HG02884 (cell line): ENCODE data around the gene MUC21.
"Not testable (repeated sequence)": the region's sequence is repeated elsewhere in the genome, so short reads cannot be mapped to it uniquely, and the experiment has no call there.

Experiments
- ATAC-seq: cut with Tn5 transposase; IDR thresholded peaks from one replicate; pipeline ENCODE4 v1.9.1; 2021; ENCODE audit warnings: mild to moderate bottlenecking, moderate library complexity; ENCODE audit not compliant: unreplicated experiment

MUC21 gene

DNA sequence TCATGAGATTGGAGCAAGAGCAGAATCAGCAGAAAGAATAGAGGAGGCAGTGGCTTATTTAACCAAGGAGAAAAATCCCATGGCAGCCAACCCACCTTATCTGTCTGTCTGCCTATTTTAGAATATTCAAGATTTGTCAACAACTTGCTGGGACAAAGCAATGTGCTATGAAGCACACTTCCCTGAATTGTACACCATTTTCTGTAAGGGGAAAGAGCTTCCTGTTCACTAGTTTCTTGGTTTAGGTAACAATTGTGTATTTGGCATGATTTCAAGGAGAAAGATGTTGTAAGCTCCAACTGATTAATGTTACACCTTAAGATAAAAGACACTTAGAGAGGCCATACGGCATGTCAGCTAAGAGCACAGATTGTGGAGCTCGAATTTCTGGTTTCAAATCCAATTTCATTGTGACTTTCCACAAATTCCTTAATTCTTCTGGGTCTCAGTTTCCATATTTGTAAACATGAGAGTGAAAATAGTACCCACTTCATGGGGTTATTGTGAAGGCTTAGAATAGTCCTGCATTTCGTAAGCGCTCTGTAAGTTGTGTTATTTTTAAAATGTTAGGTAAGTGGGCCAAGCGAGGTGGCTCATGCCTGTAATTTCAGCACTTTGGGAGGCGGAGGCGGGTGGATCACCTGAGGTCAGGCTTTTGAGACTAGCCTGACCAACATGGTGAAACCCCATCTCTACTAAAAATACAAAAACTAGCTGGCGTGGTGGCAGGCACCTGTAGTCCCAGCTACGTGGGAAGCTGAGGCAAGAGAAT, 21.9 kb downstream of the MUC21 start:
- no peak for ATAC-seq

GRCh38 chr6:31007694-31008093, 24.2 kb downstream of the MUC21 start:
- no peak for ATAC-seq

- ATAC-seq, result no peak
Measured at GRCh38 chr6:31008165-31008564, 24.6 kb downstream of the MUC21 start.

DNA sequence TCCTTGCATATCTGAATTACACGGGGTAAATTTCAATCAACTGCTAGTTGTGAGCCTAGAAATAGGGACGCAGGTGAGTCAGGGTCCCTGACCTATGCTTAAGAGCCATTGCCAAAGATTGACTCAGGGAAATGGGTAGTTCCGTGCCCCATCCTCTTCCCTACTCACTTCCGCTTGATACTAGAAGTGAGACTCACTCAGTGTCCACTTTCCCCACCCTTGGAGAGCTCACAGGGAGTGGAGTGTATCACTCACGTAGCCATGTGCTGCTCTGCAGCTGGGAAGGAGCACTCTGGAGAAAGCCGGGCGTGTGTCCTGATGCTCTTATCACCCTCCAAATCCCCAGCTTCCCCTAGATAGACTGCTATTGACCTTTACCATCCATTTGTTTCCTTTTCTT, 26.2 kb downstream of the MUC21 start:
- no peak for ATAC-seq

GRCh38 chr6:31010393-31011060, 27.0 kb downstream of the MUC21 start, which contains the start of gene MUC22:
MUC22 (plus strand) TSS chr6:31010474; CDS start chr6:31010707, 233 bp downstream.
- no peak for ATAC-seq

DNA sequence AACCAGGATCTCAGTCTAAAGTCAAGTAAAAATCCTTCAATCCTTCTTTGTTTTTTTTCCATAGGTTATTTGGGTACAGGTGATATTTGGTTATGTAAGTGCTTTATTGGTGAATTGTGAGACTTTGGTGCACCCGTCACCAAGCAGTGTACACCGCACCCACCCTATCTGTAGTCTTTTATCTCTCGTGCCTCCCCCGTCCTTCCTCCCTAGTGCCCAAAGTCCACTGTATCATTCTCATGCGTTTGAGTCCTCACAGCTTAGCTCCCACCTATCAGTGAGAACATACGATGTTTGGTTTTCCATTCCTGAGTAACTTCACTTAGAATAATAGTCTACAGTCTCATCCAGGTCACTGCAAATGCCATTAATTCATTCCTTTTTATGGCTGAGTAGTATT, 27.6 kb downstream of the MUC21 start:
- no peak for ATAC-seq

DNA sequence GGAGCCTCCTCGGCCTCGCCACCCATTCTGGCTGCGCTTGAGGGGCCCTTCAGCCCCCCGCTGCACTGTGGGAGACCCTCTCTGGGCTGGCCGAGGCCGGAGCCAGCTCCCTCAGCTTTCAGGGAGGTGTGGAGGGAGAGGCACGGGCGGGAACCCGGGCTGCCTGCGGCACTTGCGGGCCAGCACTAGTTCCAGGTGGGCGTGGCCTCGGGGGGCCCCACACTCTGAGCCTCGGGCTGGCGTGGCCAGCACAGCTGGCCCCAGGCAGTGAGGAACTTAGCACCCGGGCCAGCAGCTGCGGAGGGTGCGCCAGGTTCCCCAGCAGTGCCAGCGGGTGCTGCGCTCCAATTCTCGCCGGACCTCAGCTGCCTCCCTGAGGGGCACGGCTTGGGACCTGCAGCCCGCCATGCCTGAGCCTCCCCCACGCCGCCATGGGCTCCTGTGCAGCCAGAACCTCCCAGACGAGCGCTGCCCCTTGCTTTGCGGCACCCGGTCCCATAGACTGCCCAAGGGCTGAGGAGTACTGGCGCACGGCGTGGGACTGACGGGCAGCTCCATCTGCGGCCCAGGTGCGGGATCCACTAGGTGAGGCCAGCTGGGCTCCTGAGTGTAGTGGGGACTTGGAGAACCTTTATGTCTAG, 33.3 kb downstream of the MUC21 start:
- ATAC-seq, result no peak

DNA sequence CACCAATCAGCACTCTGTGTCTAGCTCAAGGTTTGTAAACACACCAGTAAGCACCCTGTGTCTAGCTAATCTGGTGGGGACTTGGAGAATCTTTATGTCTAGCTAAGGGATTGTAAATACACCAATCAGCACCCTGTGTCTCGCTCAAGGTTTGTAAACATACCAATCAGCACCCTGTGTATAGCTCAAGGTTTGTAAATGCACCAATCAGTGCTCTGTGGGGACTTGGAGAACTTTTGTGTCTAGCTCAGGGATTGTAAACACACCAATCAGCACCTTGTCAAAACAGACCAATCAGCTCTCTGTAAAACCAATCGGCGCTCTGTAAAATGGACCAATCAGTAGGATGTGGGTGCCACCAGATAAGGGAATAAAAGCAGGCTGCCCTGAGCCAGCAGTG, 33.9 kb downstream of the MUC21 start:
- not testable (repeated sequence) for ATAC-seq

- ATAC-seq, result no peak
Measured at GRCh38 chr6:31020057-31020456, 36.5 kb downstream of the MUC21 start.

DNA sequence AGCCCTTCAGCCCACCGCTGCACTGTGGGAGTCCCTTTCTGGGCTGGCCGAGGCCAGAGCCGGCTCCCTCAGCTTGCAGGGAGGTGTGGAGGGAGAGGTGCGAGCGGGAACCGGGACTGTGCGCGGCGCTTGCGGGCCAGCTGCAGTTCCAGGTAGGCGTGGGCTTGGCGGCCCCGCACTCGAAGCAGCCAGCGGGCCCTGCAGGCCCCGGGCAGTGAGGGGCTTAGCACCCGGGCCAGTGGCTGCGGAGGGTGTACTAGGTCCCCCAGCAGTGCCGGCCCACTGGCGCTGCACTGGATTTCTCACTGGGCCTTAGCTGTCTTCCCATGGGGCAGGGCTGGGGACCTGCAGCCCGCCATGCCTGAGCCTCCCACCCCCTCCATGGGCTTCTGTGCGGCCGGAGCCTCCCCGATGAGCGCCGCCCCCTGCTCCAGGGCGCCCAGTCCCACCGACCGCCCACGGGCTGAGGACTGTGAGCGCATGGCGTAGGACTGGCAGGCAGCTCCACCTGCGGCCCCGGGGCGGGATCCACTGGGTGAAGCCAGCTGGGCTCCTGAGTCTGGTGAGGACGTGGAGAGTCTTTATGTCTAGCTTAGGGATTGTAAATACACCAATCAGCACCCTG, 37.2 kb downstream of the MUC21 start:
- not testable (repeated sequence) for ATAC-seq

DNA sequence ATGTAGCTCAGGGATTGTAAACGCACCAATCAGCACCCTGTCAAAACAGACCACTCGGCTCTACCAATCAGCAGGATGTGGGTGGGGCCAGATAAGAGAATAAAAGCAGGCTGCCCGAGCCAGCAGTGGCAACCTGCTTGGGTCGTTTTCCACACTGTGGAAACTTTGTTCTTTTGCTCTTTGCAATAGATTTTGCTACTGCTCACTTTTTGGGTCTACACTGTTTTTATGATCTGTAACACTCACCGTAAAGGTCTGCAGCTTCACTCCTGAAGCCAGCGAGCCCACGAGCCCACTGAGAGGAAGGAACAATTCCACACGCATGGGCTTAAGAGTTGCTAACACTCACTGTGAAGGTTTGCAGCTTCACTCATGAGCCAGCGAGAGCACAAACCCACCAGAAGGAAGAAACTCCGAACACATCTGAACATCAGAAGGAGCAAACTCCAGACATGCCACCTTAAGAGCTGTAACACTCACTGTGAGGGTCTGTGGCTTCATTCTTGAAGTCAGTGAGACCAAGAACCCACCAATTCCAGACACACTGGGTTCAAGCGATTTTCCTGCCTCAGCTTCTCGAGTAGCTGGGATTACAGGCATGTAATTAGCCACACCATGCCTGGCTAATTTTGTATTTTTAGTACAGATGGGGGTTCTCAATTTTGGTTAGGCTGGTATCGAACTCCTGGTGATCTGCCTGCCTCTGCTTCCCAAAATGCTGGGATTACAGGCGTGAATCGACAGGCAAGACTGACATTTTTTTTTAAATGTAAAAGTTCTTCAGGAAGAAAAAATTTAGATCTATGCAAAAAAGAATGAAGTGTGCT, 38.4 kb downstream of the MUC21 start:
- ATAC-seq, result not testable (repeated sequence)

DNA sequence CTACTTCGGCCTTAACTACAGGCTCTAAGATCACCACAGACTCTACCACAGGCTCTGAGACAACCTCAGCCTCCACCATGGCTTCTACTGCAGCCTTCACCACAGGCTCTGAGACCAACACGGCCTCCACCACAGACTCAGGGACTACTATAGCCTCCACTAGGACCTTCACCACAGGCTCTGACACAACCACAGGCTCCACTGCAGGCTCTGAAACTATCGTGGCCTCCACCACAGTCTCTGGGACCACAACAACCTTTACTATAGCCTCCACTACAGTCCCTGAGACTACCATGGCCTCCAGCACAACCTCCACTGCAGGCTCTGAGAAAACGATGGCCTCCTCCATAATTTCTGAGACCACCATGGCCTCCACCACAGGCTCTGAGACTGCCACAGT, 42.1 kb downstream of the MUC21 start:
- no peak for ATAC-seq

GRCh38 chr6:31031095-31031494, 47.6 kb downstream of the MUC21 start:
- ATAC-seq, result no peak

DNA sequence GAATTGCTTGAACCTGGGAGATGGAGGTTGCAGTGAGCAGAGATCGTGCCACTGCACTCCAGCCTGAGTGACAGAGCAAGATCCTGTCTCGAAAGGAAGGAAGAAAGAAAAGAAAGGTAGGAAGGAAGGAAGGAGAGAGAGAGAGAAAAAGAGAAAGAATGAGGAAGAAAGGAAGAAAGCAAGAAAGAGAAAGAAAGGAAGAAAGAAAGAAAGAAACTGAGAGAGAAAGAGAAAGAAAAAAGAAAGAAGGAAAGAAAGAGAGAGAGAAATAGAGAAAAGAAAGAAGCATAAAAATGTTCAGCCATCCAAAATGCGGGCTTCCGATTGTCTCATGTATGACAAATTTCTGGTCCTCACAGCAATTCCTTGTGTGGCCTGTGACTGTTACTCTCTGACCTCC, 49.6 kb downstream of the MUC21 start:
- no peak for ATAC-seq

DNA sequence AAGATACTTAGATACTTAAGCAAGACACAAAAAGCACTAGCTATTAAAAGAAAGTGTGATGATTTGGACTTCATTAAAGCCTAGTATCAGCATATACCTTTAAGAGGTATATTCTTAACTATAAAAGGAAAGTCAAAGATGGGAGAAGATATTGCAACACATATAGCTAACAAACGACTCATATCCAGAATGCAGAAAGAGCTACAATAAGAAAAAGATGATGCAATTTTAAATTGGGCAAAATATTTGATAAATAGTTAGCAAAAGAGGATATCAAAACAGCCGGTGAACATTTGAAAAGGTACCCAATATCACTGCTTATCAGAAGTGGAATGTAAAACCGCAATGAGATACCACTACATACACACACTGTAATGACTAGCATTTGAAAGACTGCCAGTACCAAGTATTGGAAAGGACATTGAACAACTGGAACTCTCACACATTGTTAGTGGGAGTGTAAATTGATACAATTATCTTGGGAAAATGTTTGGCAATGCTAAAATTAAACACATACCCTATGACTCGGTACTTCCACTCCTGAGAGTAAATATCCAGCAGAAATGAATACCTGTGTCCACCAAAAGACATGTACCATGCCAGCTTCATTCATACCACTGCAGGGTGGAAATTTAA, 52.5 kb downstream of the MUC21 start:
- no peak for ATAC-seq

DNA sequence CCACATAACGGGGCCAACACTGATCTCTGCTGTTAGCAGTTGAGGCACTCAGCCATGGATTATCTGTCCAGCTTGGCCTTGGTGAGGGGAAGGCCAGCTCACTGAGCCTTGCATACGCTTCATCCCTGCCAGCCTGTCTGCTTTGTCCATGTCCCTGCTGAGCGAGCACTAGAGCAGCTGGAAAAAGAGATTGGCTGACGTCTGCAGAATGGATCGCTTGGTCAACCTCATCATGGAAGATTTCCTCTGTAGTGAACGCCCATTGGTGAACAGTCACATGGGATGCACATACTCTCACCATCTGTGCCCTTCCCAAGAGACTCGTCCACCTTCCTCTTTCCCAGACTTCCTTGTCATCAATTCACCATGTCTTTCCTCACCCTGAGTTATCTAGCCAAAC, 53.7 kb downstream of the MUC21 start:
- ATAC-seq, result no peak

DNA sequence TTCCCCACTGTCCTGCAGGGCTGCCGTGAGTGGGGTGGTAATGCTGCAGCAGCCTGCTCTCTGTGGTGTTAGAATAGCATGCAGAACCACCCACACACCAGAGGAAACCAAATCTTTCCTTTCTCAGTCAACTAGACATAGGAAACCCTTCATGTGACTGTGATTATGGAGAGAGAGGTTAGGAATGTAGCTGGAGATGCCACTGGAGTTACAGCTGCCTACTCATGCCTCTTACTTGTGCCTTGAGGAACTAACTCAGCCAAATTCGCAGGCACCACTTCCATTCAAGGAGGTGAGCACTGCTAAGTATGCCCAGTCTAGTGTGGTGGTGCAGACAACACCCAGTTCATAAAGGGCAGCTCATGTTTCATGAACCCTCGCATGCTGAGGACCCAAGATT, 54.2 kb downstream of the MUC21 start:
- ATAC-seq, result no peak

DNA sequence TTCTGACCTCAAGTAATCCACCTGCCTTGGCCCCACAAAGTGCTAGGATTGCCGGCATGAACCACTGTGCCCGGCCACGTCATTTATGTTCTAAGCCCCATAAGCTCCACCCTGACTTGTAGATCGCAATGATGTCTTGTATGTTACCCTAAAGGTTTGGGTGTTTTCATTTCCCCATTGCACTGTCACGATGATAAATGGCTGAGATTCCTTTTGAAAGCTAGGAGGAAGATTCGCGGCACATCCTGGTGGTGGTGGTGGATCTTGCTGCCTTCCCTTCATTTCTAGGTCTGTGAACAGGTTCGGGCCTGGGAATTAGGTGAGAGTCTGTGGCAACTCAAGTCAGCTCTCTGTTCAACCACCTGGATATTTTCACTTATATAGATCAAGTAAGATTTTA, 55.0 kb downstream of the MUC21 start:
- no peak for ATAC-seq
